ENCODE measurements around the gene BTBD7.

Gene BTBD7

DNA sequence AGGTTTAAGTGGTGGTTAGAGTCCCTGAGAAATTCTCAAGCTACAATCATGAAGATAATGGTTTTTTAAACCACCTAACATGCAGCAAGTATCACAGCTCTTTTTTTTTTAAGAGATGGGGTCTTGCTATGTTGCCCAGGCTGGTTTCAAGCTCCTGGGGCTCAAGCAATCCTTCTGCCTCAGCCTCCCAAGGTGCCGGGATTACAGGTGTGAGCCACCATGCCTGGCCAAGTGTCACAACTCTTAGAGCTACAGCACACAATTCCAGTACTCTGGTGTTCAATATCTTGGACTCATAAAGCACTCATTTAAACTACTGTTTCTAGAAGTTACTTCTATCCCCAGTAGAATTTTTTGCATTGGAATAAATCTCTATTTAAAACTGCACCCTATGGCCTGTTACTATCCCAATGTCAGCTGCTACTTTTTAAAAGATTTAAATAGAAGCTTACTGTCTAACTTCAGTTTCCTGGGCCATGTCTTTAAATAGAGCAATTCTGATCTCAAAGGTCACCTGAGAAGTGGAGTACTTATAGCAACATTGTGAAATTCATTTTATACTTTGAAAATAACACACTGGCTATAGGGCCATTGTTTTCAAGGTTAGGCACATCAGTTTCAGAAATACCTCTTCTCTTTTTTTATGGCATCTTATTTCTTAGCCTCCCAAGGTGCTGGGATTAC, 137.4 kb downstream of the BTBD7 start:
- DNase-seq (ENCODE audit: low read depth): no peak
